GM18498 (cell line): Measurements from ENCODE around the gene THSD7A.

Experiments
- ATAC-seq: cut with Tn5 transposase; IDR thresholded peaks from one replicate; pipeline ENCODE4 v1.9.1; 2021; ENCODE audit warnings: mild to moderate bottlenecking, moderate library complexity; ENCODE audit not compliant: unreplicated experiment

THSD7A gene

DNA sequence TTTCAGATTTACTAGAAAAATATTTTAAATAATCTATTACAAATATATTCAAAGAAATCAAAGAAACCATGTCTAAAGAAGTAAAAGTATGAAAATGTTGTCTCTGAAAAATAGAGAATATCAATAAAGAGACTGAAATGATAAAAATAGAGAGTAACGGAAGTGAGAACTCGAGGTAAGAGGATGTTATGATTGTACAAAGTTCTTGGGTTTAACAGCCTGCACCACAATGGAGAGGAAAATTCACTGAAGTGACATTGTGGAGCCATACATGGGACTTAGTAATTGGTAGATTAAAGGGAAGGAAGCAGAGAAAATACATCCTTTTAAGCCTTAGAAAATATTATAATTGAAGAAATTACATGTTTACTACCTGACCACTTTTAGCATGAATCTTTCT is 77.9 kb downstream of the THSD7A start:
- no peak for ATAC-seq

DNA sequence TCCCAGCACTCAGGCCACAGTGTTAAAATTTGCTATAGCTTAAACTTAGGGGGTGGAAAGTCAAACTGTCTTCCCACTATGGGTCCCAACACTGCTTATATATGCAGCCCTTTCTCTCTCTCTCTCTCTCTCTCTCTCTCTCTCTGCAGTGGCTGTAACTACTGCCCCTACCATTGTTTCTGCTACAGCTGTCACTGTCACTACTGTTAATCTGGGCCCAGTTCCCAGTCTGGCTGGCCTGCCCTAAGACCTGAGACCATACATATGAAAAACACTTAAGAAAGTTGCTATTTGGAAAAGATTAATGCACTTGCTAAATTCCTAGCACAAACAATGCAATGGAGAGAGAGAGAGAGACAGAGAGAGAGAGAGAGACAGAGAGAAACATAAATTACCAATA is 78.6 kb downstream of the THSD7A start:
- ATAC-seq: no peak

DNA sequence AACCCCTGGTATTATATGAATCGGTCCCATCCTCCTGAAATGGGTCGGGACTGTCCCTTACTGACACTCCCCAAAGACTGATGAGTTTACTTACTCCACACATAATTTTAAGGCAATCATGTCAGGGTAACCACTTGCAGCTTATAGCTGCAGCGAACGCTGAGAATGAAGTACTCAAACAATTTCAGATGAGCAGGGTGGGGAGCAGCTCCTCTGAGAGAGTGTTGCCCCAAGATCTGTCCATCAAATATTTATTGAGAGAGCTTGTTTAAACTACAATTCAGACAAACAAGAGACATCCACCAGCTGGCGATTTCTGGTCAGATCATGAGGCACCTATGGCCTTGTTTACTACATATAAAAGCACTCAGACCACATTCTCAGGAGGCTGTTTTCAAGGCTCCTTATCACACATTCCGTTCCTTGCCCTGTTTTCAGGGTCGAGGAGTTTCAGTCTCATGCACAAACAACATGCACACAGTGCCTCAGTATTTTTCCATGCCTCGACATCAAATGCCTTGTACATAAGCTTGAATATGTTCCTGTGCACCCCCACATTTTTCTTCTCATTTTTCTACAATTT is 80.1 kb downstream of the THSD7A start:
- no peak for ATAC-seq

DNA sequence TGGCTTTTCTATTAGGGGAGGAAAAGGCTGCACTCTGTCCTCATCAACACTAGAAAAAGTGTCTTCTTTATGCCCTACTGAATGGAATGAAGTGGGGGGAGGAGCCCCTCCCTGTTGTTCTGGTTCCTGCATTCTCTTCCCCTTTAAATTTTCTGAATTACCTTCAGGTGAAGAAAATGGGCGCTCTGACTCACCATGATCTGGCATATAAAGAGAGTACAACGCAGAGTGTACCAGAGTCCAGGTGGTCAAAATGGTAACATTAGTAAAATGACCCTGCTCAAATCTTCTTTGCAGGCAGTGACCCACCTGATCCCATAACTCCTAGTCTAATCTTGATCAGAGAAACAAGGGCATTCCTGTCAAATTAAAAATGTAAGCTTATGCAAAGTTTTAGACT is 80.7 kb downstream of the THSD7A start:
- no peak for ATAC-seq

DNA sequence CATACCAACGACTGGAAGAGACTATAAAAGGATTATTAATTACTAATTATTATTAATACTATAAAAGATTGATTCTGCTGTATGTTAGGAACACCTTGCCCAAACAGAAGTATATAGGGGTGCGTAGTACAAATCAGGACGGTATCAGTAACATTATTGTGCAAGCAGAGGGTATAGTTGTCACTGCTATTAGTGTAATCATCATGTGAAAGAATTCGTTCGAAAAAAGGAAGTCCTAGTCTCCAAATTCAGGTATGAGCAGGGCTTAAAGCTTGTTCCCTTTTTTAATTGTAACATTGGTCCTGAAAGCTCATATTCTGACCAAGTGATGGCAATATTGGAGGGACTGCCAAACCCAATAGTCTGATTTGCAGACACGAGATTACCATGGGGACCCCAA is 81.8 kb downstream of the THSD7A start:
- no peak for ATAC-seq

DNA sequence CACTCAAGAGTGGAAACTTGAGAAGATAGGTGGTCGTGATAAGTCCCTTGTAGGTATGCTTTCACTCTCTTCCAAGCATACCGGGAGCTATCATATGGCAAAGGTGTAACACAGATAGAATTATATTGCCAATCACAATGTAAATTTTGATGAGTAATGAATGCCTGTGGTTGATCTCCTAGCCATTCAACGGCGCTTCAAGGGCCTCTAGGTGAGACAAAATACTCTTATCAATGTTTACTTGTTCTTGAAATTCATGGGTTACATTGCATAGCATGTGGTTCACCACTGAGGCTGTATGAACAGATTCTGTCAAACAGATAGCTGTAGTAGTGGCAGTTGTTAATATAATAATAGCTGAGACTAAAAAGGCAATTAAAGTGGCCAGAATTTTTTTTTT is 82.4 kb downstream of the THSD7A start:
- ATAC-seq: no peak

DNA sequence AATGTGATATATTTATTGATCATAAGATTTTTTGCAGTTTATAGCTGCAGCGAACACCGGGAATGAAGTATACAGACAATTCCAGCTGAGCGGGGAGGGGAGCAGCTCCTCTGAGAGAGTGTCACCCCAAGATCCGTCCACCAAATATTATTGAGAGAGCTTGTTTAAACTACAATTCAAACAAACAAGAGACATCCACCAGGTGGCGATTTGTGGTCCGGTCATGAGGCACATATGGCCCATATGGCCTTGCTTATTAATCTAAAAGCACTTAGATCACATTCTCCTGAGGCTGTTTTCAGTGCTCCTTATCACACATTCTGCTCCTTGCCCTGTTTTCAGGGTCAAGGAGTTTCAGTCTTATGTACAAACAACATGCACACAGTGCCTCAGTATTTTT is 83.1 kb downstream of the THSD7A start:
- no peak for ATAC-seq

DNA sequence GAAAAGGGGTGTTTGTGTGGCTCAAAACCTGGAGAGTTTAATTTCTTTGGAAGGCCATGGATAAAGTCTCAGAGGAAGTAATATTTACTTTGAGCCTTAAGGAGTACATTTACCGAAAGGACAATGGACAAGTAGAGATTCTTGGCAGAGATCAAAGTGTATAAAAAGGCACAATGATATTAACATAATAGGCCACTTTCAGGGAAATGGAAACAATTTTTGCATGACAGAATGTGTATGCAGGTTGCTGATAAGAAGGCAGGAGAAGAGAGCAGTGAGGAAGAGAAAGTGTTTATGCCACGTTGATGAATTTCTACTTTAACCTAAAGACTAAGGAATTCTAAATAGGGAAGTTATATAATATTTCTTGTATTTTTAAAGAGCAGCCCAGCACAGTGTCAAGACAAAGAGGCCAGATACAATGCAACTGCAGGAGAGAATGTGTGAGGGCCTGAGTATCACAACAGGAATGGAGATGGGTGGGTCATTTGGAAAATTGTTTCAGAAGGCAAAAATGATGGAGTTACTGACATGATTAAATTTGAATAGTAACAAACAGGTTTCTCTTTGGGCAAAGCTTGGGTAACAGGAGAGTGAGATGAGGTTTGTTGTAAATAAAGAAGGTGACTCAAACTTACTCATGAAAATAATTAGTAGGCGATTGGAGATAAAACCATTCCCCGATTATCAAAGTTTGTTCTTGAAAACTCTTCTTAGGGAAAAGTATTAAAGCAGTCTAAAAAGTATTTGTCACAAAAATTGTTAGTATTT is 84.1 kb downstream of the THSD7A start:
- no peak for ATAC-seq

DNA sequence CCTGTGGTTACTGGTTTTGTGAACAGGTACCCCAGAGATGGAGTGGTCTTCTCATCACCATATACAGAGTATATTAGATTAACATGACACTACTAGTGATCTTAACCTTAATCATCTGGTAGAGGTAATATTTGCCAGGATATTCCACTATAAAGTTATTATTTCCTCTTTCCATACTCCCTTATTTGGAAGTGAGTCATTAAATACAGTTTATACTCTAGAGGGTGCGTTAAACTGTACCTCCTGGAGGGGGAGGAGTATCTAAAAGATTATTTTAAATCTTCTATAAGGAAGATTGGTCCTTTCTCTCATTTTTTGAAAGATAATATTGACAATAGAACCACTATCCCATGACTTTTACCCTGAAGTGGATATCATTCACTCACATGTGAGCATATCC is 85.4 kb downstream of the THSD7A start:
- ATAC-seq: no peak

DNA sequence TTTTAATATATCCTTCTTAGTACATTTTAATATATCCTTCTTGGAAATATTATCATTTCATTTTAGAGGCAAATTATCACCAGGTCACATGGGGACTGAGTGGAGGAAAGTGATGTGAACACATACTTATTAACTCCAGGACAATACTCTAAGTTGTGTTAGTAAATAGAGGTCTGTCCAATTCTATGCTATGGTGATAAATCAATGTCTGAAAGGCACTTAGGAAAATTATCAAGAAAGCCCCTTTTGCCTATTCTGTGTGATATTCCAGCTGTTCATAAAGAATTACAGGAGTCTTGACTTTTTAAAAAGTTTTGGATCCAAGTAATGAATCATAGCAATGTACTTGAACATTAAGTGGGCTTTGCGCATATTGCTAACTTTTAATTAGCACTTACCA is 88.5 kb downstream of the THSD7A start:
- ATAC-seq: no peak

DNA sequence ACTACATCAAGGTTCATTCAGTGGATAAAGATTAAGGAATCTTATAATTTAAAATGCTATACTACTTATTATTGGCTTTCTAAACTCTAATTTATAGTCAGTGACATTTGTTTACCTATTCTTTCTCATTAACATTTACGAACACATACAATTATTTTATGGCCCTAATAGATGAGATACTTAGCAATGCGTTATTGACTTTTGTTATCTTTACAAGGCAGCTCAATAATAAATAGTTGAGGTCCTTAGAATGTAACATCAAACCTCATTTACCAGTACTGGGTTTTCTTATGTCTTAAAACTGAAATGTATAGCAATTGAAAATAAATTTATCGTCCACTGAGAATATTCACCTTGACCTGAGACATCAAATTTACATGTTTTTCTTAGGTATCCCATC is 89.0 kb downstream of the THSD7A start:
- ATAC-seq: no peak

DNA sequence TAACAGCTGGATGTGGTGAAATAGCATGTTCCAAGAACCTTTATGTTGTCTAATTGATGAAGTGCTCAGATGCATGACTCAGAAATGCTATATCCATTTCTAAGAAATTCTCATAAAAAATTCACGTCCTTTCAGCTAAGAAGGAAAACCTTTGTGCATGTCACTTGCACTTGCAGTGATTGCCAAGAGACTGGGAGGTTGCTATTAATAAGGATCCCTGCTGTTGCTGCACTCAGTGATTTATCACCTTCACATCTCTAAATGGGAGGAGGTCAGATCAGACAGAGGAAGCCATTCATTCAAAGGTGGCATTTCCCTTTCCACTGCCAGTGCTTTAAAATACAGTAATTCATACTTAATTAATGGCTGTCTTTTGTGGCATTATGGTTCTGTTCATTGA is 89.5 kb downstream of the THSD7A start:
- no peak for ATAC-seq

DNA sequence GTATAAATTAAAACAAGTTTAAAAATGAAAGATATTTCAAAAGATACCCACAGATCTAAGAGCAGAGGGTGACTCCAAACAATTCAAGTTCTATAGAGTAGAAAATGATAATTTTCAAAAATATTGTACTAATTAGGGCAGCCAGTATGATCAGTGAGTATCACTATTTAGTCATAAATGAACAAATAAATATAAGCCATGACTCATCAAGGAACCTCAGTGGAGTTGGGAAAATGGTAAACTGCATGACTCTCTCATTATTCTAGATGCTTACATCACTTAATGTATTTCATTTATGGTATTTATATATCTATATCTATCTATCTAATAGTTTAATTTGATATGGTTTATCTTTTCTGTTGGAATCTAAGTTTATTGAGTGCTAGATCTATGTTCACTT is 94.3 kb downstream of the THSD7A start:
- no peak for ATAC-seq

DNA sequence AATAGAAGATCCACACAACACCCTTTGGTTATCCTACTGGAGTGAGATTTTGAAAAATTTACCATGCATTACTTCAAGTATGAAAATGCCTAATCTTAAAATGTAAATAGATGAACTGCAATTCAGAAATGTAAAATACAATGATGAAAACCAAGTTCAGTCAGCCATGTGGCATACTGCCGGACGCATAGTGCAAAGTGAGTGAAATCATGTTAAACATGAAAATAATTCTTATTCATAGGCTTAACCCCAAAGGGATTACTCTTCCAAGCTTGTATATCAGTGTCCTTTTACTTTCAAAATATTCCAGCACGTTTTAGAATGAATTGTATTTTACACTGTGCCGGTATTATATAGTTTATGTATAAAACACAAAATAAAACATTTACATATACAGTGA is 99.8 kb downstream of the THSD7A start:
- ATAC-seq: no peak

DNA sequence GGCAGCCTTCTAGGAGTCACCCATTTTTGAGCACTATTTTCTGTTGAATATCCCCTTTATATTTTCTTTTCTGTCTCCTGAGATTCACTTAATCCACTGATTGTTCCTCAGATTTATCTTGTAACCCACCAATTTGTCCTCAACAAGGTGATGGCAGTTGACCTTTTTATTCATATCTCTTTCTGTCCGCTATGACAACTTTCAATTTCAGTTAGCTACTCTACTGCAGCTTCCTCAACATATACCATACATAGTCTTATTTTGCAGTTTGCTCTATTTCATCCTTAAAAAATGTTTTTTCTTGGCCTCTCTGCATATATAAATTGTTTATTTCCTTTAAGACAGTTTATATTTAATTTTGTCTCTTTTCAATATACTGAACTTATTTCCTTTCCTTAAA is 101.3 kb downstream of the THSD7A start:
- no peak for ATAC-seq

DNA sequence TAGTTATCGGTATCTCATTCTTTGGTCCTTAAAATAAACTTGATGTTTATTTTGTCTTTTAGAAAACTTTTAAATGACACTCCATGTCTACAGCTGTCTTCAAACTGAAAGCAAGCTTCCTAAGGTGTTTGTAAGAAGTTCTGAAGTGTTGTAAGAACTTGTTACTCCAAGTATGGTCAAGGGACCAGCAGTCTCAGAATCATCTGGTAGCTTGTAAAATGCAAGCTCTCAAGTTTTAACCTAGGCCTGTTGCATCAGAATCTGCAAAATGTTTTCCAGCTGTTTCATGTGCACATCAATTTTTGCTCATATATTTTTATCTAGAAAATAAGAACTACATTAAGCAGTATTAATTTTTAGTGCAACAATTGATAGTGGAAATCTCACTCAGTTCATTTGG is 104.1 kb downstream of the THSD7A start:
- ATAC-seq: no peak

DNA sequence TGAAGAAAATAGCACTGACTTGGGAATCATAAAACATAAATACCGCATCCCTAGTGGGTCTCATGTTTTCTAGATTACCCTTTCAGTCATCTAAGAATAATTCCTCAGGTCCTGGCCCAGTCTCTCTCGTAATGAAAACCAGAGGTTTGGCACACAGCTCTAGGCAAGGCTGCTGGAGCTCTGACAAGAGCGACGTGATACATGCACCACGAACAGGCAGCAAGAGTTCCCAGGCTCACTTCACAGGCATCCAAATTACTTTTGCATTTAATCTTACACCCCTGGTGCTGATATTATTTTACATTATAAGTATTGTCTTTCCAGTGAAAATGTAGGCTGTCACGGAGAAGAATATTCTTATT is 105.2 kb downstream of the THSD7A start:
- no peak for ATAC-seq

DNA sequence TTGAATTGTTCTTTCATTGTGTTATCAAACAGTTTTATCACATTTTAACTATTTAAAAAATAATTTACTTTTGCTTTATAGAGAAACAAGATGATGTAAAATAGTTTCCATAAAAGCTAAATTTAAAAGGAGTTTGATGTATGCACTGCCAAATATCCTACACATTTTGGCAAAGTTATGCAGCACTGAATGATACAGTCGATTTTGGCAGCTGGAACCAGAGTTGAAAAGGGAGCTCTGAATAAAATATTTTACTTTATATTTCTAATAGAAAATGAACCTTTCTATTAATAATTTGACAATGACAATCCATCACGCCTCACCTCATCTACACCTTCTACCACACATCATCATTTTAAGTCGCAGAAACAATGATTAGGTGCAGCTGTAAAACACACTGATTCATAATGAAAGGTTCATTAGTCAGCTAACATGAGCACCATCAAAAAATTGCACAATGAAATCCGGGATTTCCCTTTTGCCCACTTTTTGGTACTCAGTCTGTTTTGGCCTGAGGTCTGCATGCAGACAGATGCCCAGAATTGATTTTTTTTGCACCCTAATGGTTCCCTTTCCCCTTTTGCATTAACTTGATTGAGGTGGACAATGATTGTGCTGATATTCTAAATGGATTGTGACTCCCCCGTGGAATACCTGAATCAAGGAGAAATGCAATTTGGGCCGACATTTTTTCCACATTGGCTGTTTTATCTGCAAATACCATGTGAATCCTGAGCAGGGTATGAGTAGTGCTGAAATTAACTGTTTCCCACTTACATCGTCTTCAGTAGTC is 105.8 kb downstream of the THSD7A start:
- no peak for ATAC-seq

DNA sequence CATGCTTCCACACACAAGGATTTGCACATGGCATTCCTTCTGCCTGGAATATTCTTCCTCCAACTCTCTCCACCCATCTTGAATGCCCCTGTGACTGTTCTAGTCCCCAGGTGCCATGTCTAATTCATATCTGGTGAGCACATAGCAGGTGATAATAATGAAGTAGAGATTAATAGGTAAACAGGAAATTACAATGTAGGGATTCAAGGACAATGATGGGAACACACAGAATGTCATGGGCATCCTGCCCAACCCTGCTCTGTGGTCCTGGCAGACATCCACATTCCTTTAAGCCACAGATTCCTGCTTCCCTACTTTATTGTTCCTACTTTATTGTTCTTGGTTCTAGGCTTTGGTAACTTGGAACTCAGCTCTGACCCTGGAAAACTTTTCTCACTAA is 115.8 kb downstream of the THSD7A start:
- ATAC-seq: no peak

DNA sequence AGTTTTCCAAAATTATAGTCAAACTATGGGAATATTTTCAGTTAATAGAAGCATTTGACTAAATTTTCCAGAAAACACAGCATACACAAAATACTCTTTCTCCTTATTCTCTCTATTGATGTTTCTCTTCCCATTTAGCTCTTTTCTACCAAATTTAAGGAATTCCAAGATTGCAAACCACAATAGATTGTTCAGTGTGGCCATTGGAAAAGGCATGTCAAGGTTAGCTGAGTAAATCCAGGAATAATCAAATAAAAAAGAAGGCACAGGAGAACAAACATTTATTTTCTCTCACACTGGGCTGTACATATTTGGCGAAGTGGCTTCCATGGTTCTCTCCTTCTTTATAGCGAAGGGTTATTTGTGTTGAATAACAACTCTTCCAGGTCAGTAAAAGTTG is 117.3 kb downstream of the THSD7A start:
- no peak for ATAC-seq

DNA sequence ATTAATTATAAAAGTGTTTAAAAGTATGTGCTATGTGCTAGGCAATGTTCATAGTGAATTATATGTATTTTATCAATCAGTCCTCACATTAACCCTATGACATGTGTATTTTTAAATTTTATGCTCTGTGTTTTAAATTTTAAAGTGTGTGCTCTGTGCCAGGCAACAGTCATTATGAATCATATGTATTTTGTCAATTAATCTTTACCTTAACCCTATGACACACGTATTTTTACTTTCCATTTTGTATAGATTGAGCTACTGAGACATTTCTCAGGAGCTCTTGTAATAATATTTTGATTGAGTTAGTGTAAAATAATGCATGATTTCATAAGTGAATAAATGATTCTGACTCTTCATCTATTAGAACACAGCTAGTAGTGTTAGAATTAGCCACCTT is 117.8 kb downstream of the THSD7A start:
- no peak for ATAC-seq

DNA sequence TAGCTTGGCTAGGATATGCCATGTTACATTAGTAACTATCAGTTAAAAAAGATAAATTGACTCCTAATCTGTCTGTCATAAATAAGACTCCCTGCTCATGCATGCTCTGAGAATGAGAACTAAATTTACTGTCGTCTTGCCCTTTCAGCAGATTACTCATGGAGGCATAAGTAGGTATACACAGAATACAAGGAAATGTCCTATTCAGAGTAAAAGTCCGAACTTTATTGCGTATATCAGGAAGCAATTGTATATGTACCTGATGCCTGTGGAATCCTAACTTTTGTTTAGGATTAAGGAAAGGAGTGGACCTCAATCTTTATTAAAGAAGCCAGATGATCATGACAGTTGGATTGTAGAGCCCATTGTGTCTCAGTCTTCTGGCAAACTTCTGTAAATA is 118.6 kb downstream of the THSD7A start:
- ATAC-seq: no peak
